ENCODE data around the gene ACTR3. TPM values are rescaled to one million over a fixed set of nuclear protein-coding genes. Genes with fewer than 3 reads are reported as not detected.

Gene ACTR3
- total RNA-seq, 1 experiment from 2014 or later = 169 TPM

DNA sequence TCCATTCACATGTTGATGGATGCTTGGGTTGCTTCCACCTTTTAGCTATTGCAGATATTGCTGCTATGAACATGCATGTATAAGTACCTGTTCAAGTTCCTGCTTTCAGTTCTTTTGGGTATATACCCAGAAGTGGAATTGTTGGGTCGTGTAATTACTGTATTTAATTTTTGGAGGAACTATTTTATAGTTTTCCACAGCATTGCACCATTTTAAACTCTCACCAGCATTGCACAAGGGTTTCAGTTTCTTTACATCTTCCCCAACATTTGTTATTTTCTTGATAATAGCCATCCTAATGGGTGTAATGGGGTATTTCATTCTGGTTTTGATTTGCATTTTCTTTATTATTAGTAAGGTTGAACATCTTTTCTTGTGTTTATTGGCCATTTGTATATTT, 16.0 kb downstream of the ACTR3 start:
- no peaks in the 10 kb centered on the region for H3K27me3 Mint-ChIP-seq (ENCODE audit: low read depth)
- no peak overlapping the region for H3K27ac Mint-ChIP-seq
- POLR2A ChIA-PET = no interaction called here
- ATAC-seq = no peak
- H3K4me3 Mint-ChIP-seq = no peak overlapping the region
- TF ChIP-seq GRHL2 (CRISPR knock-in tag; IDR thresholded peaks at IDR 0.05; ENCODE audit: insufficient replicate concordance, severe bottlenecking) = no peak
- no peak for TF ChIP-seq NFATC4 (CRISPR knock-in tag; IDR thresholded peaks at IDR 0.05)
- no peak for TF ChIP-seq KAT7 (CRISPR knock-in tag; IDR thresholded peaks at IDR 0.05; ENCODE audit: borderline replicate concordance)
- TF ChIP-seq ZNF219 (CRISPR knock-in tag; IDR thresholded peaks at IDR 0.05; ENCODE audit: borderline replicate concordance) = no peak
- TF ChIP-seq HMGA2 (CRISPR knock-in tag; IDR thresholded peaks at IDR 0.05) = no peak
- TF ChIP-seq, protein P1, sequence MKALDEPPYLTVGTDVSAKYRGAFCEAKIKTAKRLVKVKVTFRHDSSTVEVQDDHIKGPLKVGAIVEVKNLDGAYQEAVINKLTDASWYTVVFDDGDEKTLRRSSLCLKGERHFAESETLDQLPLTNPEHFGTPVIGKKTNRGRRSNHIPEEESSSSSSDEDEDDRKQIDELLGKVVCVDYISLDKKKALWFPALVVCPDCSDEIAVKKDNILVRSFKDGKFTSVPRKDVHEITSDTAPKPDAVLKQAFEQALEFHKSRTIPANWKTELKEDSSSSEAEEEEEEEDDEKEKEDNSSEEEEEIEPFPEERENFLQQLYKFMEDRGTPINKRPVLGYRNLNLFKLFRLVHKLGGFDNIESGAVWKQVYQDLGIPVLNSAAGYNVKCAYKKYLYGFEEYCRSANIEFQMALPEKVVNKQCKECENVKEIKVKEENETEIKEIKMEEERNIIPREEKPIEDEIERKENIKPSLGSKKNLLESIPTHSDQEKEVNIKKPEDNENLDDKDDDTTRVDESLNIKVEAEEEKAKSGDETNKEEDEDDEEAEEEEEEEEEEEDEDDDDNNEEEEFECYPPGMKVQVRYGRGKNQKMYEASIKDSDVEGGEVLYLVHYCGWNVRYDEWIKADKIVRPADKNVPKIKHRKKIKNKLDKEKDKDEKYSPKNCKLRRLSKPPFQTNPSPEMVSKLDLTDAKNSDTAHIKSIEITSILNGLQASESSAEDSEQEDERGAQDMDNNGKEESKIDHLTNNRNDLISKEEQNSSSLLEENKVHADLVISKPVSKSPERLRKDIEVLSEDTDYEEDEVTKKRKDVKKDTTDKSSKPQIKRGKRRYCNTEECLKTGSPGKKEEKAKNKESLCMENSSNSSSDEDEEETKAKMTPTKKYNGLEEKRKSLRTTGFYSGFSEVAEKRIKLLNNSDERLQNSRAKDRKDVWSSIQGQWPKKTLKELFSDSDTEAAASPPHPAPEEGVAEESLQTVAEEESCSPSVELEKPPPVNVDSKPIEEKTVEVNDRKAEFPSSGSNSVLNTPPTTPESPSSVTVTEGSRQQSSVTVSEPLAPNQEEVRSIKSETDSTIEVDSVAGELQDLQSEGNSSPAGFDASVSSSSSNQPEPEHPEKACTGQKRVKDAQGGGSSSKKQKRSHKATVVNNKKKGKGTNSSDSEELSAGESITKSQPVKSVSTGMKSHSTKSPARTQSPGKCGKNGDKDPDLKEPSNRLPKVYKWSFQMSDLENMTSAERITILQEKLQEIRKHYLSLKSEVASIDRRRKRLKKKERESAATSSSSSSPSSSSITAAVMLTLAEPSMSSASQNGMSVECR (CRISPR knock-in tag; IDR thresholded peaks at IDR 0.05; ENCODE audit: borderline replicate concordance) = no peak
- TF ChIP-seq NR3C1 (CRISPR knock-in tag; conservative IDR thresholded peaks at IDR 0.05; ENCODE audit: low read depth) = no peak
- TF ChIP-seq, protein P2, sequence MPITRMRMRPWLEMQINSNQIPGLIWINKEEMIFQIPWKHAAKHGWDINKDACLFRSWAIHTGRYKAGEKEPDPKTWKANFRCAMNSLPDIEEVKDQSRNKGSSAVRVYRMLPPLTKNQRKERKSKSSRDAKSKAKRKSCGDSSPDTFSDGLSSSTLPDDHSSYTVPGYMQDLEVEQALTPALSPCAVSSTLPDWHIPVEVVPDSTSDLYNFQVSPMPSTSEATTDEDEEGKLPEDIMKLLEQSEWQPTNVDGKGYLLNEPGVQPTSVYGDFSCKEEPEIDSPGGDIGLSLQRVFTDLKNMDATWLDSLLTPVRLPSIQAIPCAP (CRISPR knock-in tag; IDR thresholded peaks at IDR 0.05) = no peak
- TF ChIP-seq NFYB (CRISPR knock-in tag; conservative IDR thresholded peaks at IDR 0.05; ENCODE audit: low read depth) = no peak
- TF ChIP-seq MXD4 (CRISPR knock-in tag; IDR thresholded peaks at IDR 0.05; ENCODE audit: borderline replicate concordance) = no peak
- TF ChIP-seq, protein P3, sequence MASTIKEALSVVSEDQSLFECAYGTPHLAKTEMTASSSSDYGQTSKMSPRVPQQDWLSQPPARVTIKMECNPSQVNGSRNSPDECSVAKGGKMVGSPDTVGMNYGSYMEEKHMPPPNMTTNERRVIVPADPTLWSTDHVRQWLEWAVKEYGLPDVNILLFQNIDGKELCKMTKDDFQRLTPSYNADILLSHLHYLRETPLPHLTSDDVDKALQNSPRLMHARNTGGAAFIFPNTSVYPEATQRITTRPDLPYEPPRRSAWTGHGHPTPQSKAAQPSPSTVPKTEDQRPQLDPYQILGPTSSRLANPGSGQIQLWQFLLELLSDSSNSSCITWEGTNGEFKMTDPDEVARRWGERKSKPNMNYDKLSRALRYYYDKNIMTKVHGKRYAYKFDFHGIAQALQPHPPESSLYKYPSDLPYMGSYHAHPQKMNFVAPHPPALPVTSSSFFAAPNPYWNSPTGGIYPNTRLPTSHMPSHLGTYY (CRISPR knock-in tag; IDR thresholded peaks at IDR 0.05) = no peak
- TF ChIP-seq TP53 (CRISPR knock-in tag; IDR thresholded peaks at IDR 0.05) = no peak
- TF ChIP-seq, protein P4, sequence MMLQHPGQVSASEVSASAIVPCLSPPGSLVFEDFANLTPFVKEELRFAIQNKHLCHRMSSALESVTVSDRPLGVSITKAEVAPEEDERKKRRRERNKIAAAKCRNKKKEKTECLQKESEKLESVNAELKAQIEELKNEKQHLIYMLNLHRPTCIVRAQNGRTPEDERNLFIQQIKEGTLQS (CRISPR knock-in tag; conservative IDR thresholded peaks at IDR 0.05) = no peak
- TF ChIP-seq, protein P5, sequence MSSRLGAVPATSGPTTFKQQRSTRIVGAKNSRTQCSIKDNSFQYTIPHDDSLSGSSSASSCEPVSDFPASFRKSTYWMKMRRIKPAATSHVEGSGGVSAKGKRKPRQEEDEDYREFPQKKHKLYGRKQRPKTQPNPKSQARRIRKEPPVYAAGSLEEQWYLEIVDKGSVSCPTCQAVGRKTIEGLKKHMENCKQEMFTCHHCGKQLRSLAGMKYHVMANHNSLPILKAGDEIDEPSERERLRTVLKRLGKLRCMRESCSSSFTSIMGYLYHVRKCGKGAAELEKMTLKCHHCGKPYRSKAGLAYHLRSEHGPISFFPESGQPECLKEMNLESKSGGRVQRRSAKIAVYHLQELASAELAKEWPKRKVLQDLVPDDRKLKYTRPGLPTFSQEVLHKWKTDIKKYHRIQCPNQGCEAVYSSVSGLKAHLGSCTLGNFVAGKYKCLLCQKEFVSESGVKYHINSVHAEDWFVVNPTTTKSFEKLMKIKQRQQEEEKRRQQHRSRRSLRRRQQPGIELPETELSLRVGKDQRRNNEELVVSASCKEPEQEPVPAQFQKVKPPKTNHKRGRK (CRISPR knock-in tag; IDR thresholded peaks at IDR 0.05; ENCODE audit: borderline replicate concordance) = no peak
- DNase-seq (ENCODE audit: low spot score) = no peak
- H3K4me1 Mint-ChIP-seq = peaks cover 32% of the 10 kb centered on the region
- H3K36me3 Mint-ChIP-seq = no peaks in the 10 kb centered on the region
- CTCF ChIA-PET = no interaction called here
- H3K9me3 Mint-ChIP-seq = peaks cover 10% of the 10 kb centered on the region

DNA sequence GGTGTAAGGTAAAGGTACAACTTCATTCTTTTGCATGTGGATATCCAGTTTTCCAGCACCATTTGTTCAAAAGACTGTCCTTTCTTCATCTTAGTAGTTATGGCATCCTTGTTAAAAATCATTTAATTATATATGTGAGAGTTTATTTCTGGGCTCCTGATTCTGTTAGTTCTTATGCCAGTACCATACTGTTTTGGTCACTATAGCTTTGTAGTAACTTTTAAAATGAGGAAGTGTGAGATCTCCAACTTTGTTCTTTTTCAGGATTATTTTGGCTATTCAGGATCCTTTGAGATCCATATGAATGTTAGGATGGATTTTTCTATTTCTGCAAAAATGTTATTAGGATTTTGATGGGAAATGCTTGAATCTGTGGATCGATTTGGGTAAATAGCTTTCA, 16.8 kb downstream of the ACTR3 start:
- Mint-ChIP-seq H3K9me3 (peaks cover 10% of the 10 kb centered on the region), H3K4me1 (peaks cover 32% of the 10 kb centered on the region)
- TF ChIP-seq TP53 (CRISPR knock-in tag; IDR thresholded peaks at IDR 0.05) = no peak
- TF ChIP-seq, protein P6, sequence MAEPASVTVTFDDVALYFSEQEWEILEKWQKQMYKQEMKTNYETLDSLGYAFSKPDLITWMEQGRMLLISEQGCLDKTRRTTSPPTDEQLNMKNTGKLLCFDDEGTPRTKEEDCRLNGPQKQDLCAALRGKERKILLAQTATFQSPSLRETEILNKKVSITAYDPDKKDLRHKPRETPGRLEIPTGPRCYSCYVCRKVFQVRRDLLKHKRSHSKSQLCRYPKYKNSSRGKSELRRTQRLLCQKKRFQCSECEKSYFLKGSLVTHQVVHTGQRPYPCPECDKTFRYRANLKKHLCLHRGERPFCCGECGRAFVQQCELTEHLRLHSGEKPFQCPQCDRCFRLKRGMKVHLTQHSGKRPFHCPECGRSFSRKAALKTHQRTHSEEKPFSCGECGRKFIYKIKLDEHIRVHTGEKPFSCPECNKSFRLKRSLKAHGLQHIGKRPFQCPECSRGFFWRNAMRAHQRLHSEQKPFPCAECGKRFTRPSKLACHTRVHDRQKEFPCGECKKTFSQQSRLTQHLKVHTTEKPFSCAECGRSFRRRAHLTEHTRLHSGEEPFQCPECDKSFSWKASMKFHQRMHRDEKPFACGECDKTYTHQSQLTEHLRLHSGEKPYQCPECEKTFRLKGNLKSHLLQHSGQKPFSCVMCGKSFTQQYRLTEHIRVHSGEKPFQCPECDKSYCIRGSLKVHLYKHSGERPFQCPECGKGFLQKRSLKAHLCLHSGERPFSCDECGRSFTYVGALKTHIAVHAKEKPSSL (CRISPR knock-in tag; conservative IDR thresholded peaks at IDR 0.05) = no peak
- TF ChIP-seq, protein P7, sequence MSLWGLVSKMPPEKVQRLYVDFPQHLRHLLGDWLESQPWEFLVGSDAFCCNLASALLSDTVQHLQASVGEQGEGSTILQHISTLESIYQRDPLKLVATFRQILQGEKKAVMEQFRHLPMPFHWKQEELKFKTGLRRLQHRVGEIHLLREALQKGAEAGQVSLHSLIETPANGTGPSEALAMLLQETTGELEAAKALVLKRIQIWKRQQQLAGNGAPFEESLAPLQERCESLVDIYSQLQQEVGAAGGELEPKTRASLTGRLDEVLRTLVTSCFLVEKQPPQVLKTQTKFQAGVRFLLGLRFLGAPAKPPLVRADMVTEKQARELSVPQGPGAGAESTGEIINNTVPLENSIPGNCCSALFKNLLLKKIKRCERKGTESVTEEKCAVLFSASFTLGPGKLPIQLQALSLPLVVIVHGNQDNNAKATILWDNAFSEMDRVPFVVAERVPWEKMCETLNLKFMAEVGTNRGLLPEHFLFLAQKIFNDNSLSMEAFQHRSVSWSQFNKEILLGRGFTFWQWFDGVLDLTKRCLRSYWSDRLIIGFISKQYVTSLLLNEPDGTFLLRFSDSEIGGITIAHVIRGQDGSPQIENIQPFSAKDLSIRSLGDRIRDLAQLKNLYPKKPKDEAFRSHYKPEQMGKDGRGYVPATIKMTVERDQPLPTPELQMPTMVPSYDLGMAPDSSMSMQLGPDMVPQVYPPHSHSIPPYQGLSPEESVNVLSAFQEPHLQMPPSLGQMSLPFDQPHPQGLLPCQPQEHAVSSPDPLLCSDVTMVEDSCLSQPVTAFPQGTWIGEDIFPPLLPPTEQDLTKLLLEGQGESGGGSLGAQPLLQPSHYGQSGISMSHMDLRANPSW (CRISPR knock-in tag; conservative IDR thresholded peaks at IDR 0.05; ENCODE audit: low read depth) = no peak
- TF ChIP-seq, protein P8, sequence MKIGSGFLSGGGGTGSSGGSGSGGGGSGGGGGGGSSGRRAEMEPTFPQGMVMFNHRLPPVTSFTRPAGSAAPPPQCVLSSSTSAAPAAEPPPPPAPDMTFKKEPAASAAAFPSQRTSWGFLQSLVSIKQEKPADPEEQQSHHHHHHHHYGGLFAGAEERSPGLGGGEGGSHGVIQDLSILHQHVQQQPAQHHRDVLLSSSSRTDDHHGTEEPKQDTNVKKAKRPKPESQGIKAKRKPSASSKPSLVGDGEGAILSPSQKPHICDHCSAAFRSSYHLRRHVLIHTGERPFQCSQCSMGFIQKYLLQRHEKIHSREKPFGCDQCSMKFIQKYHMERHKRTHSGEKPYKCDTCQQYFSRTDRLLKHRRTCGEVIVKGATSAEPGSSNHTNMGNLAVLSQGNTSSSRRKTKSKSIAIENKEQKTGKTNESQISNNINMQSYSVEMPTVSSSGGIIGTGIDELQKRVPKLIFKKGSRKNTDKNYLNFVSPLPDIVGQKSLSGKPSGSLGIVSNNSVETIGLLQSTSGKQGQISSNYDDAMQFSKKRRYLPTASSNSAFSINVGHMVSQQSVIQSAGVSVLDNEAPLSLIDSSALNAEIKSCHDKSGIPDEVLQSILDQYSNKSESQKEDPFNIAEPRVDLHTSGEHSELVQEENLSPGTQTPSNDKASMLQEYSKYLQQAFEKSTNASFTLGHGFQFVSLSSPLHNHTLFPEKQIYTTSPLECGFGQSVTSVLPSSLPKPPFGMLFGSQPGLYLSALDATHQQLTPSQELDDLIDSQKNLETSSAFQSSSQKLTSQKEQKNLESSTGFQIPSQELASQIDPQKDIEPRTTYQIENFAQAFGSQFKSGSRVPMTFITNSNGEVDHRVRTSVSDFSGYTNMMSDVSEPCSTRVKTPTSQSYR (CRISPR knock-in tag; IDR thresholded peaks at IDR 0.05) = no peak
- TF ChIP-seq SP1 (CRISPR knock-in tag; conservative IDR thresholded peaks at IDR 0.05) = no peak
- no peak for TF ChIP-seq TEAD1 (CRISPR knock-in tag; IDR thresholded peaks at IDR 0.05)

More for the DNA sequence above, 16.8 kb downstream of the ACTR3 start:
- H3K27me3 Mint-ChIP-seq (ENCODE audit: low read depth) = no peaks in the 10 kb centered on the region
- no peak overlapping the region for H3K27ac Mint-ChIP-seq
- H3K36me3 Mint-ChIP-seq = no peaks in the 10 kb centered on the region
- ChIA-PET POLR2A (no interaction called here), CTCF (no interaction called here)
- no peak overlapping the region for H3K4me3 Mint-ChIP-seq
- DNase-seq (ENCODE audit: low spot score) = no peak
- no peak for ATAC-seq

Measured in WTC11 (cell line).